HEK293 (cell line): ENCODE measurements around the gene A2ML1.

ENCODE experiments used
- CTCF ChIA-PET: fragments of 350-600 bp; formaldehyde crosslinking; extraction: SDS; loops from one replicate; lab custom pipeline; 2021; ENCODE audit warnings: antibody characterized with exemption; lab: Yijun Ruan, JAX
- POLR2A ChIA-PET: fragments of 300-600 bp; formaldehyde crosslinking; extraction: SDS; loops from one replicate; lab custom pipeline; 2020; ENCODE audit warnings: antibody characterized with exemption, inconsistent platforms; lab: Yijun Ruan, JAX
- H3K27ac ChIP-seq: fragments of 200-500 bp; sonication (Bioruptor generic); 2 replicates; pipeline ENCODE4 v1.5.1; 2014; ENCODE audit warnings: low read depth, low read length, control low read depth, inconsistent platforms; ENCODE audit errors: extremely low read depth
- H3K36me3 ChIP-seq, 2 experiments: fragments of 200-500 bp in 1 of 2; sonication (Bioruptor generic) in 1 of 2; 1 replicate in 1 of 2; 2 replicates in 1 of 2; pipeline ENCODE4 v1.5.1; 2014 to 2017; ENCODE audit warnings: inconsistent platforms in 2 of 2, low read length in 2 of 2; ENCODE audit not compliant: control insufficient read depth in 2 of 2, insufficient read depth in 1 of 2
- H3K4me1 ChIP-seq: fragments of 200-500 bp; sonication (Bioruptor generic); 2 replicates; pipeline ENCODE4 v1.5.1; 2014; ENCODE audit warnings: mild to moderate bottlenecking, low read length, inconsistent platforms; ENCODE audit not compliant: control insufficient read depth, insufficient read depth
- H3K4me3 ChIP-seq: 2 replicates; pipeline ENCODE4 v1.5.1; 2011; ENCODE audit warnings: low read depth, mild to moderate bottlenecking, control low read depth, low read length, moderate library complexity
- H3K9me3 ChIP-seq: fragments of 200-500 bp; sonication (Bioruptor generic); 2 replicates; pipeline ENCODE4 v1.5.1; 2014; ENCODE audit warnings: low read depth, low read length, inconsistent platforms; ENCODE audit not compliant: control insufficient read depth, insufficient read depth
- KLF1 ChIP-seq: fragments of 450-650 bp; formaldehyde crosslinking; IDR thresholded peaks from 2 replicates; pipeline ENCODE4 v1.5.1; 2016; ENCODE audit warnings: missing biosample characterization, missing genetic modification characterization
- MYNN ChIP-seq: fragments of 450-650 bp; formaldehyde crosslinking; IDR thresholded peaks from 2 replicates; pipeline ENCODE4 v1.5.1; 2016; ENCODE audit warnings: missing biosample characterization, missing genetic modification characterization, borderline replicate concordance
- PRDM4 ChIP-seq: fragments of 450-650 bp; formaldehyde crosslinking; IDR thresholded peaks from 2 replicates; pipeline ENCODE4 v1.5.1; 2017; ENCODE audit warnings: missing biosample characterization, missing genetic modification characterization
- SALL2 ChIP-seq: fragments of 450-650 bp; formaldehyde crosslinking; IDR thresholded peaks from 2 replicates; pipeline ENCODE4 v1.5.0; 2017; ENCODE audit warnings: missing biosample characterization, mild to moderate bottlenecking, missing genetic modification characterization, borderline replicate concordance
- SP3 ChIP-seq: fragments of 450-650 bp; formaldehyde crosslinking; IDR thresholded peaks from 2 replicates; pipeline ENCODE4 v1.5.1; 2016; ENCODE audit warnings: missing biosample characterization, missing genetic modification characterization
- ZBTB49 ChIP-seq: fragments of 450-650 bp; formaldehyde crosslinking; IDR thresholded peaks from 2 replicates; pipeline ENCODE4 v1.5.1; 2016; ENCODE audit warnings: missing biosample characterization, missing genetic modification characterization, low read depth
- ZFP37 ChIP-seq: fragments of 450-650 bp; formaldehyde crosslinking; IDR thresholded peaks from 2 replicates; pipeline ENCODE4 v1.5.1; 2016; ENCODE audit warnings: missing biosample characterization, missing genetic modification characterization
- ZFP69B ChIP-seq: fragments of 450-650 bp; formaldehyde crosslinking; IDR thresholded peaks from 2 replicates; pipeline ENCODE4 v1.5.1; 2016; ENCODE audit warnings: missing biosample characterization, missing genetic modification characterization
- ZNF157 ChIP-seq: fragments of 450-650 bp; formaldehyde crosslinking; IDR thresholded peaks from 2 replicates; pipeline ENCODE4 v1.5.1; 2016; ENCODE audit warnings: missing biosample characterization, missing genetic modification characterization
- ZNF24 ChIP-seq: fragments of 450-650 bp; formaldehyde crosslinking; IDR thresholded peaks from 2 replicates; pipeline ENCODE4 v1.5.1; 2016; ENCODE audit warnings: missing biosample characterization, missing genetic modification characterization
- ZNF350 ChIP-seq: fragments of 450-650 bp; formaldehyde crosslinking; IDR thresholded peaks from 2 replicates; pipeline ENCODE4 v1.5.0; 2017; ENCODE audit warnings: missing biosample characterization, mild to moderate bottlenecking, missing genetic modification characterization
- ZNF433 ChIP-seq: fragments of 450-650 bp; formaldehyde crosslinking; IDR thresholded peaks from 2 replicates; pipeline ENCODE4 v1.5.1; 2016; ENCODE audit warnings: missing biosample characterization, missing genetic modification characterization, low read depth
- ZNF473 ChIP-seq: fragments of 450-650 bp; formaldehyde crosslinking; IDR thresholded peaks from 2 replicates; pipeline ENCODE4 v1.5.1; 2017; ENCODE audit warnings: missing biosample characterization, missing genetic modification characterization
- ZNF514 ChIP-seq: fragments of 450-650 bp; formaldehyde crosslinking; IDR thresholded peaks from 2 replicates; pipeline ENCODE4 v1.5.1; 2016; ENCODE audit warnings: missing biosample characterization, missing genetic modification characterization
- ZNF521 ChIP-seq: fragments of 450-650 bp; formaldehyde crosslinking; IDR thresholded peaks from 2 replicates; pipeline ENCODE4 v1.5.1; 2017; ENCODE audit warnings: missing biosample characterization, mild to moderate bottlenecking, missing genetic modification characterization
- ZNF560 ChIP-seq: fragments of 450-650 bp; formaldehyde crosslinking; IDR thresholded peaks from 2 replicates; pipeline ENCODE4 v1.5.1; 2017; ENCODE audit warnings: missing biosample characterization, missing genetic modification characterization, borderline replicate concordance
- ZNF629 ChIP-seq: fragments of 450-650 bp; formaldehyde crosslinking; IDR thresholded peaks from 2 replicates; pipeline ENCODE4 v1.5.1; 2017; ENCODE audit warnings: missing biosample characterization, missing genetic modification characterization
- ZNF692 ChIP-seq: fragments of 450-650 bp; formaldehyde crosslinking; IDR thresholded peaks from 2 replicates; pipeline ENCODE4 v1.5.1; 2016; ENCODE audit warnings: missing biosample characterization, missing genetic modification characterization
- ZNF785 ChIP-seq: fragments of 450-650 bp; formaldehyde crosslinking; IDR thresholded peaks from 2 replicates; pipeline ENCODE4 v1.5.1; 2016; ENCODE audit warnings: missing biosample characterization, missing genetic modification characterization
- TF ChIP-seq, protein P1 (sequence below): fragments of 450-650 bp; formaldehyde crosslinking; IDR thresholded peaks from 2 replicates; pipeline ENCODE4 v1.5.1; 2016; ENCODE audit warnings: missing biosample characterization, missing genetic modification characterization
- TF ChIP-seq, protein P2 (sequence below): fragments of 450-650 bp; formaldehyde crosslinking; IDR thresholded peaks from 2 replicates; pipeline ENCODE4 v1.5.1; 2016; ENCODE audit warnings: missing biosample characterization, missing genetic modification characterization
- TF ChIP-seq, protein P3 (sequence below): fragments of 450-650 bp; formaldehyde crosslinking; IDR thresholded peaks from 2 replicates; pipeline ENCODE4 v1.5.1; 2016; ENCODE audit warnings: missing biosample characterization, missing genetic modification characterization

Gene A2ML1

DNA sequence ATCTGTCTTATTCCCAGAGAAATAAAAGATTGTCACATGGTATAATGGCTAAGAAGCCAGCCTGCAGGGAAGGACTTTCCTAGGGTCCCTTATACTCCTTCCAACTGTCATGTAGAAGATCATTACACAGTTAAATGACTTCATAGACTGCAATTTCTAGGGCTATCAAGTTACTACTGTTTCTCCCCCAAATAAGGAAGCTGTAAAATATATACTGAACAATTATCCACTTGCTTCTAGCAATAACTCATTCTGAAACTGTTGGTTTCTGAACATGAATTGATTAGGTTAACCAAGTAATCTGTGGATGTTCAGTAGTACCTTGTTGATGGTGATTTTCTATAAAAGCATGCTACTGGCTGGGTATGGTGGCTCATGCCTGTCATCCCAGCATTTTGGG, 44.6 kb downstream of the A2ML1 start (continued):
- TF ChIP-seq, protein P1, sequence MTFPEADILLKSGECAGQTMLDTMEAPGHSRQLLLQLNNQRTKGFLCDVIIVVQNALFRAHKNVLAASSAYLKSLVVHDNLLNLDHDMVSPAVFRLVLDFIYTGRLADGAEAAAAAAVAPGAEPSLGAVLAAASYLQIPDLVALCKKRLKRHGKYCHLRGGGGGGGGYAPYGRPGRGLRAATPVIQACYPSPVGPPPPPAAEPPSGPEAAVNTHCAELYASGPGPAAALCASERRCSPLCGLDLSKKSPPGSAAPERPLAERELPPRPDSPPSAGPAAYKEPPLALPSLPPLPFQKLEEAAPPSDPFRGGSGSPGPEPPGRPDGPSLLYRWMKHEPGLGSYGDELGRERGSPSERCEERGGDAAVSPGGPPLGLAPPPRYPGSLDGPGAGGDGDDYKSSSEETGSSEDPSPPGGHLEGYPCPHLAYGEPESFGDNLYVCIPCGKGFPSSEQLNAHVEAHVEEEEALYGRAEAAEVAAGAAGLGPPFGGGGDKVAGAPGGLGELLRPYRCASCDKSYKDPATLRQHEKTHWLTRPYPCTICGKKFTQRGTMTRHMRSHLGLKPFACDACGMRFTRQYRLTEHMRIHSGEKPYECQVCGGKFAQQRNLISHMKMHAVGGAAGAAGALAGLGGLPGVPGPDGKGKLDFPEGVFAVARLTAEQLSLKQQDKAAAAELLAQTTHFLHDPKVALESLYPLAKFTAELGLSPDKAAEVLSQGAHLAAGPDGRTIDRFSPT (tag by site-specific recombination) = no peak
- peak; percentile 50 for TF ChIP-seq PRDM4
- no peak for TF ChIP-seq ZNF350 (tag by site-specific recombination)
- TF ChIP-seq ZNF473 (tag by site-specific recombination) = no peak
- no peak for TF ChIP-seq ZNF521
- no peak for TF ChIP-seq ZFP37 (tag by site-specific recombination)
- TF ChIP-seq ZFP69B (tag by site-specific recombination) = no peak
- TF ChIP-seq SALL2 (tag by site-specific recombination) = no peak
- TF ChIP-seq, protein P2, sequence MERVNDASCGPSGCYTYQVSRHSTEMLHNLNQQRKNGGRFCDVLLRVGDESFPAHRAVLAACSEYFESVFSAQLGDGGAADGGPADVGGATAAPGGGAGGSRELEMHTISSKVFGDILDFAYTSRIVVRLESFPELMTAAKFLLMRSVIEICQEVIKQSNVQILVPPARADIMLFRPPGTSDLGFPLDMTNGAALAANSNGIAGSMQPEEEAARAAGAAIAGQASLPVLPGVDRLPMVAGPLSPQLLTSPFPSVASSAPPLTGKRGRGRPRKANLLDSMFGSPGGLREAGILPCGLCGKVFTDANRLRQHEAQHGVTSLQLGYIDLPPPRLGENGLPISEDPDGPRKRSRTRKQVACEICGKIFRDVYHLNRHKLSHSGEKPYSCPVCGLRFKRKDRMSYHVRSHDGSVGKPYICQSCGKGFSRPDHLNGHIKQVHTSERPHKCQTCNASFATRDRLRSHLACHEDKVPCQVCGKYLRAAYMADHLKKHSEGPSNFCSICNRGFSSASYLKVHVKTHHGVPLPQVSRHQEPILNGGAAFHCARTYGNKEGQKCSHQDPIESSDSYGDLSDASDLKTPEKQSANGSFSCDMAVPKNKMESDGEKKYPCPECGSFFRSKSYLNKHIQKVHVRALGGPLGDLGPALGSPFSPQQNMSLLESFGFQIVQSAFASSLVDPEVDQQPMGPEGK = no peak
- no peak for TF ChIP-seq ZNF560 (tag by site-specific recombination)
- no peak for TF ChIP-seq KLF1
- no peak for TF ChIP-seq ZNF24 (tag by site-specific recombination)
- no peak for TF ChIP-seq ZNF514 (tag by site-specific recombination)
- TF ChIP-seq, all 188 proteins: peak for 12

- H3K27ac ChIP-seq = no peak overlapping the region
- H3K9me3 ChIP-seq = no peaks in the 10 kb centered on the region
- POLR2A ChIA-PET = no interaction called here
- CTCF ChIA-PET = no interaction called here
- H3K36me3 ChIP-seq = no peaks in the 10 kb centered on the region
- H3K4me1 ChIP-seq = peaks cover 3% of the 10 kb centered on the region; the same call in 1 of the 2 replicates
- no peak for TF ChIP-seq ZNF433 (tag by site-specific recombination)
- no peak for TF ChIP-seq ZNF785 (tag by site-specific recombination)
- TF ChIP-seq ZNF629 (tag by site-specific recombination) = no peak
- no peak for TF ChIP-seq ZNF157 (tag by site-specific recombination)
- no peak for TF ChIP-seq MYNN (tag by site-specific recombination)
- no peak for TF ChIP-seq SP3 (tag by site-specific recombination)
- TF ChIP-seq, protein P3, sequence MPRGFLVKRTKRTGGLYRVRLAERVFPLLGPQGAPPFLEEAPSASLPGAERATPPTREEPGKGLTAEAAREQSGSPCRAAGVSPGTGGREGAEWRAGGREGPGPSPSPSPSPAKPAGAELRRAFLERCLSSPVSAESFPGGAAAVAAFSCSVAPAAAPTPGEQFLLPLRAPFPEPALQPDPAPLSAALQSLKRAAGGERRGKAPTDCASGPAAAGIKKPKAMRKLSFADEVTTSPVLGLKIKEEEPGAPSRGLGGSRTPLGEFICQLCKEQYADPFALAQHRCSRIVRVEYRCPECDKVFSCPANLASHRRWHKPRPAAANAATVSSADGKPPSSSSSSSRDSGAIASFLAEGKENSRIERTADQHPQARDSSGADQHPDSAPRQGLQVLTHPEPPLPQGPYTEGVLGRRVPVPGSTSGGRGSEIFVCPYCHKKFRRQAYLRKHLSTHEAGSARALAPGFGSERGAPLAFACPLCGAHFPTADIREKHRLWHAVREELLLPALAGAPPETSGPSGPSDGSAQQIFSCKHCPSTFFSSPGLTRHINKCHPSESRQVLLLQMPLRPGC (tag by site-specific recombination) = no peak
- no peak for TF ChIP-seq ZNF692 (tag by site-specific recombination)
- TF ChIP-seq ZBTB49 = no peak
- no peak overlapping the region for H3K4me3 ChIP-seq
Measured at GRCh38 chr12:8867786-8868185, 45.4 kb downstream of the A2ML1 start.
